Mesothelial cell of epicardium (in vitro differentiated cells): ENCODE measurements around the gene GTF3C5. TPM values are rescaled to one million over a fixed set of nuclear protein-coding genes. Genes with fewer than 3 reads are reported as not detected.

ENCODE experiments used
- DNase-seq, 2 experiments: peaks; one replicate each; pipeline ENCODE4 v3.0.0; 2021; ENCODE audit warnings: low spot score in 2 of 2; ENCODE audit not compliant: unreplicated experiment in 2 of 2
- H3K27ac Mint-ChIP-seq: 2 replicates; pipeline ENCODE4 v1.8.0; 2021; ENCODE audit warnings: mixed read lengths
- H3K27me3 Mint-ChIP-seq: 2 replicates; pipeline ENCODE4 v1.8.0; 2021; ENCODE audit warnings: low read depth, mixed read lengths
- H3K36me3 Mint-ChIP-seq: 2 replicates; pipeline ENCODE4 v1.8.0; 2021; ENCODE audit warnings: mixed read lengths
- H3K4me1 Mint-ChIP-seq: 2 replicates; pipeline ENCODE4 v1.8.0; 2021; ENCODE audit warnings: mixed read lengths
- H3K4me3 Mint-ChIP-seq: 2 replicates; pipeline ENCODE4 v1.8.0; 2021; ENCODE audit warnings: mild to moderate bottlenecking, moderate library complexity, mixed read lengths
- H3K9me3 Mint-ChIP-seq: 2 replicates; pipeline ENCODE4 v1.8.0; 2021; ENCODE audit warnings: mixed read lengths
- total RNA-seq: library from RNA; stranded (reverse); gene quantifications from 3 replicates; pipeline ENCODE4 v1.2.1, GENCODE V29; 2021
- TF ChIP-seq, protein P1 (sequence below): fragments of 200-600 bp; sonication (generic); IDR thresholded peaks from one replicate; pipeline ENCODE4 v1.5.0; 2021; ENCODE audit warnings: antibody characterized with exemption; ENCODE audit not compliant: unreplicated experiment

Gene GTF3C5
- total RNA-seq, 1 donor from 2014 or later: 80.0 TPM

DNA sequence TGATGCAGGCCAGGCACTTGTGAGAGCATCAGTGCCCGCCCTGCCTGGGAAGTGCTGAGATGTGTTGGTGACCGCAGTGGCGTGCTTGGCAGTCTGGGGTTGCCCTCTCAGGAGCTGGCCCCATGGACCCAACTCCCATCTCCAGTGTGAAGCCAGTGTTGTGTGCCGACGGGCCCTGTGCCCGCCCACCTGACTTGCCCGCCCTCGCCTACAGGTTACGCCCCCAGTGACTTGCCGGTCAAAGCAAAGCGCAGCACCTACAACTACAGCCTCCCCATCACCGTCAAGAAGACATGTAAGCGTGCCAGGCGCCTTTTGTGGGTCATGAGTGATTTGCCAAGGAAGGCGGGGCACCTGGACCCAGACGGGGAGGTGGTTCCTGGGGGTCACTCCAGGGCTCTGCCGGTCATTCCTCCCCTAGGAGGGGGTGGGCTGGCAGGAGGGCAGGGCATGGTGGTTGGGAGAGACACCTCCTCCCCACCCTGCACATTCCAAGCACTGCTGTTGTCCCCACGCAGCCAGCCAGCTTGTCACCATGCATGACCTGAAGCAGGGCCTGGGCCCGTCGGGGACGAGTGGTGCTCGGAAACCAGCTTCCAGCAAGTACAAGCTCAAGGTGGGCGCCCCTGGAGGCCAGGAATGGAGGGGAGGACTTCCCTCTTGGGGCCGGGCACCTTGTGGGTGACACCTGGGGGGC, 23.5 kb downstream of the GTF3C5 start:
- no peaks in the 10 kb centered on the region for H3K27me3 Mint-ChIP-seq
- DNase-seq: no peak
- H3K4me3 Mint-ChIP-seq: no peak overlapping the region
- peaks cover 1% of the 10 kb centered on the region for H3K4me1 Mint-ChIP-seq
- H3K36me3 Mint-ChIP-seq: peaks cover 40% of the 10 kb centered on the region
- H3K27ac Mint-ChIP-seq: no peak overlapping the region
- H3K9me3 Mint-ChIP-seq: no peaks in the 10 kb centered on the region
- TF ChIP-seq, protein P1, sequence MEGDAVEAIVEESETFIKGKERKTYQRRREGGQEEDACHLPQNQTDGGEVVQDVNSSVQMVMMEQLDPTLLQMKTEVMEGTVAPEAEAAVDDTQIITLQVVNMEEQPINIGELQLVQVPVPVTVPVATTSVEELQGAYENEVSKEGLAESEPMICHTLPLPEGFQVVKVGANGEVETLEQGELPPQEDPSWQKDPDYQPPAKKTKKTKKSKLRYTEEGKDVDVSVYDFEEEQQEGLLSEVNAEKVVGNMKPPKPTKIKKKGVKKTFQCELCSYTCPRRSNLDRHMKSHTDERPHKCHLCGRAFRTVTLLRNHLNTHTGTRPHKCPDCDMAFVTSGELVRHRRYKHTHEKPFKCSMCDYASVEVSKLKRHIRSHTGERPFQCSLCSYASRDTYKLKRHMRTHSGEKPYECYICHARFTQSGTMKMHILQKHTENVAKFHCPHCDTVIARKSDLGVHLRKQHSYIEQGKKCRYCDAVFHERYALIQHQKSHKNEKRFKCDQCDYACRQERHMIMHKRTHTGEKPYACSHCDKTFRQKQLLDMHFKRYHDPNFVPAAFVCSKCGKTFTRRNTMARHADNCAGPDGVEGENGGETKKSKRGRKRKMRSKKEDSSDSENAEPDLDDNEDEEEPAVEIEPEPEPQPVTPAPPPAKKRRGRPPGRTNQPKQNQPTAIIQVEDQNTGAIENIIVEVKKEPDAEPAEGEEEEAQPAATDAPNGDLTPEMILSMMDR: no peak

DNA sequence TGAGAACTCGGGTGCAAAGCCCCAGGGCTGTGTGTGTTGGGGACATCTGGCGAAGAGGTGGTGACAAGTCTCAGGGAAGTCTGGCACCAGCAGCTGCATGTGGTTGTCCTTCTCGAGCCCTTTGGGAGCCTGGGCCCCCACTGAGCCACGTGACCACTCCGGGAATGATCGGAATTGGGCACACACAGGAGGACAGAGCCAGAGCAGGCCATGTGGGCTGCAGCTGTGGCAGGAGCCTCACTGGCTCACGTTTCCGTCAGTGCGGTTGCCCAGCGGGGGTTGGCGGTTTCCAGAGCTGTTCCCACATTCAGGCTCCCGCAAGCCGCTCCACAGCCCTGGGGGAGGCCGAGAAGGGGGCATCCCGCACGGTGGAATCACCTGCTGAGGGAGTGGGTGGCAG, 24.2 kb downstream of the GTF3C5 start:
- H3K9me3 Mint-ChIP-seq: no peaks in the 10 kb centered on the region
- H3K27ac Mint-ChIP-seq: no peak overlapping the region
- H3K27me3 Mint-ChIP-seq: no peaks in the 10 kb centered on the region
- DNase-seq: no peak
- peaks cover 34% of the 10 kb centered on the region for H3K36me3 Mint-ChIP-seq
- peaks cover 7% of the 10 kb centered on the region for H3K4me1 Mint-ChIP-seq
- H3K4me3 Mint-ChIP-seq: no peak overlapping the region
- TF ChIP-seq, protein P1: no peak

DNA sequence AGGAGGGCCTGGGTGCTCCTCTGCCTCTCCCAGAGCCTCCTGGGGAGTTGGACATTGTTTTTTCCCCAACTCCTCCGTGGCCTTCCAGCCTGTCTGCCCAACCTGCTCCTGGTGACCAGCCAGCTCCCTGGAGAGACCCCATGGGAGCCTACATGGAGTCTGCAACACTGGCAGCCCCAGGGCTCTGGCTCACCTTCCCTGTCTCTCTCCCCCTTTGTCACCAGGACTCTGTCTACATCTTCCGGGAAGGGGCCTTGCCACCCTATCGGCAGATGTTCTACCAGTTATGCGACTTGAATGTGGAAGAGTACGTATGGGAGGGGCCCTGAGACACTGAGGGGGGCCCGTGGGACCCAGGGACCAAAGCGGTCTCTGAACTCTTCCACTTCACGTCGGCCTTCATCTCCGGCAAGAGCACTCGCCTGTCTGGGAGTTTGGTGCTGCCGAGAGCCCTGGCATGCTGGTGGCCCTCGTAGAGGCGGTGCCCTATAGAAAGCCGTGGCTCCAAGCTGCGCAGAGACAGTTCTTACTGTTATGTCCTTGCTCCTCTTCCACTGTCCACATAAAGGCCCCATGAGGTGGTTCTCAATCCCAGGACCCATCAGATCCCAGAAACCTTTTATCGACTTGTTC, 25.1 kb downstream of the GTF3C5 start:
- H3K27me3 Mint-ChIP-seq: no peaks in the 10 kb centered on the region
- no peak for DNase-seq
- peaks cover 12% of the 10 kb centered on the region for H3K4me1 Mint-ChIP-seq
- H3K4me3 Mint-ChIP-seq: no peak overlapping the region
- H3K27ac Mint-ChIP-seq: no peak overlapping the region
- TF ChIP-seq, protein P1: no peak
- no peaks in the 10 kb centered on the region for H3K9me3 Mint-ChIP-seq
- H3K36me3 Mint-ChIP-seq: peaks cover 28% of the 10 kb centered on the region

DNA sequence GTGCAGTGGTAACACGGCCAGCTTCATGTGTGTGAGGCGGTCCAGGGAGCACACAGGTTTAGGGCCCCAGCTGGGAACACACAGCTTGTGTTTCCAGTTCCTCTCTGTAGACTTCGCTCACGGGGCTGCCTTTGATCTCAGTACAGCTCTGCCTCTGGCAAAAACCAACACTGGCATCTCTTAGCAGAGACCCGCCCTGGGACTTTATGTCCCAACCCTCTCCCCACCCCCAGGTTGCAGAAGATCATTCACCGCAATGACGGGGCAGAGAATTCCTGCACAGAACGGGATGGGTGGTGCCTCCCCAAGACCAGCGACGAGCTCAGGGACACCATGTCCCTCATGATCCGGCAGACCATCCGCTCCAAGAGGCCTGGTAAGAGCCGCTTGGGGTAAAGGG, 25.7 kb downstream of the GTF3C5 start:
- TF ChIP-seq, protein P1: no peak
- peaks cover 19% of the 10 kb centered on the region for H3K4me1 Mint-ChIP-seq
- H3K27me3 Mint-ChIP-seq: no peaks in the 10 kb centered on the region
- no peak overlapping the region for H3K27ac Mint-ChIP-seq
- H3K4me3 Mint-ChIP-seq: no peak overlapping the region
- DNase-seq: no peak
- H3K9me3 Mint-ChIP-seq: no peaks in the 10 kb centered on the region
- H3K36me3 Mint-ChIP-seq: peaks cover 28% of the 10 kb centered on the region

DNA sequence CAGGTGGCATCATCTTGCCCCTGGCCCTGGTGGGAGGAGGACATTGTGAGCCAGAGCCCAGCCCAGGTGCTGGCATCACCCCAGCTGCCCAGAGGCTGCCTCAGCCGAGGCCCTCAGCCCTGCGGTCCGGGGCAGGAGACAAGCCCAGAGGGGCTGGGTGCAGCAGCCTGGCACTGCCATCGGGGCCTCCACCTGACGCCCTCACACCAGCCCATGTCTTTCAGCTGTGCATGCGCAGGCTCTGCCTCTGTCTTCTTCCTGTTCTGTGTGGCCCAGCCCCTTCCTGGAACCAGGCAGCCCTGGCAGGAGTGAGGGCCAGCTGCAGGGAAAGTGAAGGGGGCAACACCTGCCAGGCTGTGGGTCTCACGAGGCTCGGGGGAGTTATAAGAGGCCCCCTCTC, 26.2 kb downstream of the GTF3C5 start:
- H3K9me3 Mint-ChIP-seq: no peaks in the 10 kb centered on the region
- TF ChIP-seq, protein P1: no peak
- peaks cover 19% of the 10 kb centered on the region for H3K4me1 Mint-ChIP-seq
- H3K27ac Mint-ChIP-seq: no peak overlapping the region
- peaks cover 28% of the 10 kb centered on the region for H3K36me3 Mint-ChIP-seq
- no peak for DNase-seq
- H3K4me3 Mint-ChIP-seq: no peak overlapping the region
- H3K27me3 Mint-ChIP-seq: no peaks in the 10 kb centered on the region
